B cell (primary cell): ENCODE data around the gene SLC25A20.

ENCODE experiments used
- EZH2 ChIP-seq: IDR thresholded peaks from 2 replicates; pipeline ENCODE4 v1.6.1; 2012; ENCODE audit warnings: borderline replicate concordance, low read depth, mild to moderate bottlenecking, moderate library complexity, low read length; ENCODE audit not compliant: insufficient read depth, poor library complexity, severe bottlenecking
- TF ChIP-seq, protein P1 (sequence below): fragments of 200-600 bp; IDR thresholded peaks from one replicate; pipeline ENCODE4 v1.8.0; 2022; ENCODE audit warnings: antibody characterized with exemption, mild to moderate bottlenecking

DNA sequence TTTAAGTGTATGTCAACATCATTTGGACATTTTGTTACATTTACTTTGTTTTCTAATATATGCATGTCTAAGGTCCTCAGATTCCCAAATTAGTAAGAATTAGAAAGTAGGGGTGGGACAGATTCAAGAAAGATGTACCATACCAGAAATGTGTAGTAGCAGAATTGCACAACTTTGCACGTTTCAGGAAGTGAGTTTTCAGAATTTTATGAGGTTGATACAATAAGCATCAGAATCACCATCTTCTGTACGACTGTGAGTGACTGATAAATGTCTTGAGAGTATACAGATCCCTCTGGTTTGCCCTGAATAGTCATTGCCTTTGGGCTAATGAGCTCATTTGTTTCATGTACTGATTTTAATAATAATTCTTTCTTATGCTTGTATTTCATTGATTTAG, 29.2 kb upstream of the SLC25A20 start:
- TF ChIP-seq, protein P1, sequence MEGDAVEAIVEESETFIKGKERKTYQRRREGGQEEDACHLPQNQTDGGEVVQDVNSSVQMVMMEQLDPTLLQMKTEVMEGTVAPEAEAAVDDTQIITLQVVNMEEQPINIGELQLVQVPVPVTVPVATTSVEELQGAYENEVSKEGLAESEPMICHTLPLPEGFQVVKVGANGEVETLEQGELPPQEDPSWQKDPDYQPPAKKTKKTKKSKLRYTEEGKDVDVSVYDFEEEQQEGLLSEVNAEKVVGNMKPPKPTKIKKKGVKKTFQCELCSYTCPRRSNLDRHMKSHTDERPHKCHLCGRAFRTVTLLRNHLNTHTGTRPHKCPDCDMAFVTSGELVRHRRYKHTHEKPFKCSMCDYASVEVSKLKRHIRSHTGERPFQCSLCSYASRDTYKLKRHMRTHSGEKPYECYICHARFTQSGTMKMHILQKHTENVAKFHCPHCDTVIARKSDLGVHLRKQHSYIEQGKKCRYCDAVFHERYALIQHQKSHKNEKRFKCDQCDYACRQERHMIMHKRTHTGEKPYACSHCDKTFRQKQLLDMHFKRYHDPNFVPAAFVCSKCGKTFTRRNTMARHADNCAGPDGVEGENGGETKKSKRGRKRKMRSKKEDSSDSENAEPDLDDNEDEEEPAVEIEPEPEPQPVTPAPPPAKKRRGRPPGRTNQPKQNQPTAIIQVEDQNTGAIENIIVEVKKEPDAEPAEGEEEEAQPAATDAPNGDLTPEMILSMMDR = no peak
- TF ChIP-seq EZH2 = no peak
